Lower leg skin (tissue), 3 donors: ENCODE results near the gene COL25A1.

Experiments used
- POLR2A ChIP-seq, 2 donors: fragments of 450-650 bp; IDR thresholded peaks; one replicate each; pipeline ENCODE4 v1.6.1; 2016 to 2017; ENCODE audit warnings: antibody characterized with exemption in 2 of 2, mild to moderate bottlenecking in 1 of 2, moderate library complexity in 1 of 2
- TF ChIP-seq, protein P1 (sequence below), 3 donors: fragments of 450-650 bp; IDR thresholded peaks; one replicate each; pipeline ENCODE4 v1.5.1; 2016; ENCODE audit warnings: antibody characterized with exemption in 3 of 3, mild to moderate bottlenecking in 3 of 3, moderate library complexity in 2 of 3

DNA sequence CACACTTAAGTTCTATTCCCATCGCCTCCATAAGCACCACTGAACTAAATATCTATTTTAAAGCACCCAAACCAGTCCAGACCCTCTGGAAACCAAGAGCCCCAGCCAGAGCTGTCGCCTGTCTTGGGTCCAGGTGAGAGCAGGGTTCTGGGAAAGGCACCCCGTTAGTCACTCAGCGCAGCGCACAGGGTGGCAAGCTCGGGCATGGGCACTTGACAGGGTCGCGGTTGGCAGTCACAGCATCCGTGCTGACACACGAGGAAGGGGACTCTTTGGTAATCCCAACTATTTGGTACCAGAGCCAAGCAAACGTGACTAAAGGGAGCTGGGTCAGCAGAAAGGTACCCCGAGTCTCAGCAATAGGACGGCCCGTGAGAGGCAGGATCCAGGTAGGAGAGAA lies 515.4 kb downstream of the COL25A1 start:
- TF ChIP-seq, protein P1, sequence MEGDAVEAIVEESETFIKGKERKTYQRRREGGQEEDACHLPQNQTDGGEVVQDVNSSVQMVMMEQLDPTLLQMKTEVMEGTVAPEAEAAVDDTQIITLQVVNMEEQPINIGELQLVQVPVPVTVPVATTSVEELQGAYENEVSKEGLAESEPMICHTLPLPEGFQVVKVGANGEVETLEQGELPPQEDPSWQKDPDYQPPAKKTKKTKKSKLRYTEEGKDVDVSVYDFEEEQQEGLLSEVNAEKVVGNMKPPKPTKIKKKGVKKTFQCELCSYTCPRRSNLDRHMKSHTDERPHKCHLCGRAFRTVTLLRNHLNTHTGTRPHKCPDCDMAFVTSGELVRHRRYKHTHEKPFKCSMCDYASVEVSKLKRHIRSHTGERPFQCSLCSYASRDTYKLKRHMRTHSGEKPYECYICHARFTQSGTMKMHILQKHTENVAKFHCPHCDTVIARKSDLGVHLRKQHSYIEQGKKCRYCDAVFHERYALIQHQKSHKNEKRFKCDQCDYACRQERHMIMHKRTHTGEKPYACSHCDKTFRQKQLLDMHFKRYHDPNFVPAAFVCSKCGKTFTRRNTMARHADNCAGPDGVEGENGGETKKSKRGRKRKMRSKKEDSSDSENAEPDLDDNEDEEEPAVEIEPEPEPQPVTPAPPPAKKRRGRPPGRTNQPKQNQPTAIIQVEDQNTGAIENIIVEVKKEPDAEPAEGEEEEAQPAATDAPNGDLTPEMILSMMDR (IDR thresholded peaks at IDR 0.05) = no peak
- TF ChIP-seq POLR2A (IDR thresholded peaks at IDR 0.05) = no peak
